Activated CD8-positive, alpha-beta memory T cell treated with anti-CD3 and anti-CD28 coated beads for 4 hours (primary cell): ENCODE data around the gene CDC23.

Experiments
- DNase-seq, 2 donors: peaks; one replicate each; pipeline ENCODE4 v3.0.0-alpha.2; 2020; ENCODE audit warnings: low read depth in 2 of 2

Gene CDC23

DNA sequence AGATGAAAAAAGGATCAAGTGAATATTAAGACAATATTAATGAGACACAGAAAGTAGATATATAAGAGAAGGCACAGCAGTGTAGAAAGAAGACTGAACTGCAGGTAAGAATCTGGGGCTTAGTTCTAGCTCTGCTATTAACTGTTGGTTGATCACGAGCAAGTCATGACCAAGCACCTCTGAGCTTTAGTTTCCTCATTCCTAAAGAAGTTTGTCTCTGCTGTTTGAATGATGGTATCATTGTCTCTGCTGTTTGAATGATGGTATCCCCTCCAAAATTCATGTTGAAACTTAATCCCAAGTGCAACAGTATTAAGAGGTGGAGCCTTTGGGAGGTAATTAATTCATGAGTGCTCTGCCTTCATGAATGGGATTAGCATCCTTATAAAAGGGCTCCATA is 71.4 kb downstream of the CDC23 start:
- no peak for DNase-seq

DNA sequence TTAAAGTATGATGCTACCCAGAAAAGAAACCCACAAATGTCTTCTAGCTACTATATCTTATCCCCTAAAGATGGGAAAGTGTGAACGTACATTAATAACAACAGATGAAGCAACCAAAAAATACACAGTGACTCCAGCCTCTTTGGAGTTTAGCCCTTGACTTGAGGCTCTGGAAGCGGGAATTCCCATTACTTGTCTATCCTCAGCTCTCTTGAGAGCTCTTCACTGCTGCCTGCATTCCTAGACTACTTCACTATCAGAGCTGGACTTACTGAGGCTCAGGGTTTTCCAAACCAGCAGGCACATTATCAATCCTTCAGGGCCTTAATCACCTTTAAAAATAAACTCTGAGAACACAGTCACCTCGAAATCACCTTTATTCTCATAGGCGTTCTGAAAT is 72.9 kb downstream of the CDC23 start:
- DNase-seq = no peak

DNA sequence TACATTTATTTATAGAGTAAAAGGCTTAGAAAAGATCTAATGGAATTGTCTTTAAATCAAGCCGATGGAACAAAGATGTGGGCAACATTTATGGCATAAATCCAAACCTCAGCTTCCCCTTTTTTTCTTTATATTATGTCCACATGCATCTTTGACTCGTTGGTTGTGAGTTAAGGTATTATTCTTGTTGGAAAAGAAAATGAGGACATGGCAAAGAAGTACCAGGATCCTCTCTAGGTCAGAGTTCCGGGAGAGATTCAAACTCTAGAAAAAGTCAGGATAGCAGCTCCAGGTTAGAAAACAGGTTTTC is 73.4 kb downstream of the CDC23 start:
- DNase-seq = no peak

DNA sequence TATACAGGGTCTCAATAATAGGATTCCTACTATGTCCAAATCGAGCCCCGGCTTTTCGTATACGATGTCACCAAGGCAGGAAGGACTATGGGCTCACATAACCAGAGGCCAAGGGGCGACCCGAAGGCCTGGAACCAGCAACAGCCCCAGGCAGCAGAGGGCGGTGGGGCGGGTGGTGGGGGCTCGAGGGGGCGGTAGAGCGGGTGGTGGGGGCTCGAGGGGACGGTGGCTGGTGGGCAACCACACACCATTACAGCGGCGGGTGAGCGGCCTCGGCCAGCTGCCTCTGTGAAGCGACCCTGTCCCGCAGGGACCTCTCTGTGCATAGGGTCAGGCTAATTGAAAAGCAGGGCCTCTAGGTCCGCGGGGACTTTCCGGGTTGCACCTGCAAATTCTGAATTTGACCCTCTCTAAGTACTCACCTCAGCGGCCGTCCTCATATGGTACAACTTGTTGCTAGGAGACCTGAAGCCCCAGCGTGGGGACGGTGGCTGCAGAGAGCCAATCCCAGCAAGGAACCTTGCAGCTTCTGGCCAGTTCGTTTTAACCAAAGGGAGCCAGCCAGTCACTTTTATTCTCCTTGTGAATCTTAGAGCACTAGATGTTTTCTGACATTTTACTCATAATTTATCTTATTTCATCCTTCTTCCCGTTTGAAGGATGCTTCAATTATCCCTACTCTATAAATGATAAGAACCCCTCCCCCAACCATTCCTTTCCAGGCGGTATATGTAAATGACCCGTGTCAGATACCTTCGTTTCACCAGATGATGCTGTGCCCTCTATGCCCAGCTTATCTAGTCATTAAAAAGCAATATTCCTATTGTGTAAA is 74.0 kb downstream of the CDC23 start, which contains the start of gene NME5:
Gene NME5 (minus strand): TSS at position 480 of the 832 bp plus-strand sequence. CDS start 648 bp downstream, outside the sequence.
- DNase-seq = no peak
